ENCODE measurements around the gene MTMR11.

DNA sequence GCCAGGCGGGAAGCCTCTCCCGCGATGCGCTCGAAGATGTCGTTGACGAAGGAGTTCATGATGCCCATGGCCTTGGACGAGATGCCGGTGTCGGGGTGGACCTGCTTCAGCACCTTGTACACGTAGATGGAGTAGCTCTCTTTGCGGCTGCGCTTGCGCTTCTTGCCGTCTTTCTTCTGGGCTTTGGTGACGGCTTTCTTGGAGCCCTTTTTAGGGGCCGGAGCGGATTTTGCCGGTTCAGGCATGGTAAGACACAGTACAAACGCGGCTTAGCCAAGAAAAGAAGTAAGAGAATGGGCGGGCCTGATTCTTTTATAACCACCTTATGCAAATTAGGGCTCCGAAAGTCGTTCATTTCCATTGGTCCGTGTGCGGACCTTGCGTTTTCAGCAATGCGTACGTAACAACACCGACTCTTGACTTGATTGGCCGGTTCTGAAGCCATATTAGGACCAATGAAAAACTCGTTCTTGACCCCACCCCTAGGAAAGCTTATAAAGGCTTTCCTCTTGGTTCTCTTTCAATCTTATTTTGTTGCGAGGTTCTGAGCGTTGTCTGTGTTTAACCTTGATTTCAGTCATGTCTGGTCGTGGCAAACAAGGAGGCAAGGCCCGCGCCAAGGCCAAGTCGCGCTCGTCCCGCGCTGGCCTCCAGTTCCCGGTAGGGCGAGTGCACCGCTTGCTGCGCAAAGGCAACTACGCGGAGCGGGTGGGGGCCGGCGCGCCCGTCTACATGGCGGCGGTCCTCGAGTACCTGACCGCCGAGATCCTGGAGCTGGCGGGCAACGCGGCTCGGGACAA is 50.1 kb downstream of the MTMR11 start:
- TF ChIP-seq POLR2A (IDR thresholded peaks at IDR 0.05): peak; percentile 98 to 99
- TF ChIP-seq, protein P1, sequence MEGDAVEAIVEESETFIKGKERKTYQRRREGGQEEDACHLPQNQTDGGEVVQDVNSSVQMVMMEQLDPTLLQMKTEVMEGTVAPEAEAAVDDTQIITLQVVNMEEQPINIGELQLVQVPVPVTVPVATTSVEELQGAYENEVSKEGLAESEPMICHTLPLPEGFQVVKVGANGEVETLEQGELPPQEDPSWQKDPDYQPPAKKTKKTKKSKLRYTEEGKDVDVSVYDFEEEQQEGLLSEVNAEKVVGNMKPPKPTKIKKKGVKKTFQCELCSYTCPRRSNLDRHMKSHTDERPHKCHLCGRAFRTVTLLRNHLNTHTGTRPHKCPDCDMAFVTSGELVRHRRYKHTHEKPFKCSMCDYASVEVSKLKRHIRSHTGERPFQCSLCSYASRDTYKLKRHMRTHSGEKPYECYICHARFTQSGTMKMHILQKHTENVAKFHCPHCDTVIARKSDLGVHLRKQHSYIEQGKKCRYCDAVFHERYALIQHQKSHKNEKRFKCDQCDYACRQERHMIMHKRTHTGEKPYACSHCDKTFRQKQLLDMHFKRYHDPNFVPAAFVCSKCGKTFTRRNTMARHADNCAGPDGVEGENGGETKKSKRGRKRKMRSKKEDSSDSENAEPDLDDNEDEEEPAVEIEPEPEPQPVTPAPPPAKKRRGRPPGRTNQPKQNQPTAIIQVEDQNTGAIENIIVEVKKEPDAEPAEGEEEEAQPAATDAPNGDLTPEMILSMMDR (IDR thresholded peaks at IDR 0.05): peak in 1 of 6 experiments; percentile 7
